K562 (cell line): Measurements from ENCODE around the gene ZNF747. TPM values are rescaled to one million over a fixed set of nuclear protein-coding genes. Genes with fewer than 3 reads are reported as not detected.

Source experiments
- NBN ChIP-seq: fragments of 450-650 bp; IDR thresholded peaks from 2 replicates; pipeline ENCODE4 v1.6.1; 2016; ENCODE audit warnings: low read depth, mild to moderate bottlenecking
- PRMT5 ChIP-seq: sonication (generic); formaldehyde crosslinking; IDR thresholded peaks from 2 replicates; pipeline ENCODE4 v1.5.0; 2020; ENCODE audit warnings: missing genetic modification reagents
- RNF2 ChIP-seq: sonication (generic); IDR thresholded peaks from 2 replicates; pipeline ENCODE4 v1.6.1; 2016
- YBX1 ChIP-seq: fragments of 450-650 bp; IDR thresholded peaks from 2 replicates; pipeline ENCODE4 v1.7.1; 2016; ENCODE audit warnings: mild to moderate bottlenecking
- ZNF282 ChIP-seq: sonication (generic); formaldehyde crosslinking; IDR thresholded peaks from 2 replicates; pipeline ENCODE4 v1.8.1; 2023; ENCODE audit warnings: missing genetic modification reagents
- ZNF518B ChIP-seq: fragments of 250-450 bp; sonication (Bioruptor Pico); IDR thresholded peaks from 2 replicates; pipeline ENCODE4 v1.5.0; 2021; ENCODE audit warnings: mild to moderate bottlenecking, moderate library complexity
- ZNF644 ChIP-seq: fragments of 200-800 bp; sonication (Bioruptor generic); IDR thresholded peaks from 2 replicates; pipeline ENCODE4 v1.6.1; 2016; ENCODE audit warnings: low read depth, missing genetic modification characterization, missing compliant biosample characterization
- polyA plus RNA-seq, 8 experiments: library from polyadenylated mRNA; depleted of rRNA in 4 of 8; stranded (reverse) in 5 of 8; unstranded in 3 of 8; fragments of >200 nt; fragmentation: Nextera tagmentation in 2 of 8; fragmentation: Illumina TruSeq in 1 of 8; extraction: Ambion mirVana in 2 of 8; extraction: Trizol in 1 of 8; gene quantifications; 2 replicates each; pipeline versions ENCODE4 v1.2.1 to v1.2.3, GENCODE V29; 2011 to 2014; ENCODE audit warnings: inconsistent platforms in 1 of 8, missing spikeins in 1 of 8
- total RNA-seq, 7 experiments: library from RNA; depleted of rRNA in 6 of 7; stranded (reverse); fragments of >200 nt in 6 of 7; fragmentation: Illumina TruSeq in 2 of 7; extraction: Trizol in 2 of 7; gene quantifications; 2 replicates each; pipeline versions ENCODE4 v1.2.1 to v1.2.3, GENCODE V29; 2011 to 2021; ENCODE audit warnings: low replicate concordance in 1 of 7
- TF ChIP-seq, protein P1 (sequence below): fragments of 250-450 bp; sonication (Bioruptor Pico); IDR thresholded peaks from 2 replicates; pipeline ENCODE4 v1.5.0; 2020; ENCODE audit warnings: mild to moderate bottlenecking, borderline replicate concordance

ZNF747 gene
- total and polyA plus RNA-seq, 9 of the 15 experiments (the other 6 are each of a cell fraction or from before 2014, with no cell fraction given), result 0.14 to 3.3 (median 1.5) TPM

DNA sequence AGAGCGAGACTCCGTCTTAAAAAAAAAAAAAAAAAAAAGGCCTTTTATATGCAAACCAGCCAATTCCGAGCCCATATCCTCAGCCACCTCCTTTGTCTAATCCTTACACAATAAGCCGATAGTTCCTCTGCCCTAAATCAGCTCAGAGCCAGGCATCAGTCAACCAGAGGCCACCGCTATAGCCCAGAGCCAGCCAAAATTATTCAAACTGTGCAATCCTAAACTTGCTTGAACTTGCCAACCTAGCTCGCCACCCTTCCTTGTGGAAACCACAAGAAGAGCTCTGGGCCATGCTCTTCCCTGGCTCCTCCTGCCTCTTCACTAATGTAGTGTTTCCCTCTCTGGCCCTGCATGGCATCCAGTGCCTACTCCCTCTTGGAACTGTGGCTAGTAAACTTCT lies 44.4 kb downstream of the ZNF747 start (continued):
- TF ChIP-seq ZNF518B (CRISPR knock-in tag) (no peak), YBX1 (no peak), RNF2 (no peak), ZNF644 (tag) (no peak), NBN (no peak), ZNF282 (CRISPR knock-in tag) (no peak), PRMT5 (CRISPR knock-in tag) (no peak)
- TF ChIP-seq, protein P1, sequence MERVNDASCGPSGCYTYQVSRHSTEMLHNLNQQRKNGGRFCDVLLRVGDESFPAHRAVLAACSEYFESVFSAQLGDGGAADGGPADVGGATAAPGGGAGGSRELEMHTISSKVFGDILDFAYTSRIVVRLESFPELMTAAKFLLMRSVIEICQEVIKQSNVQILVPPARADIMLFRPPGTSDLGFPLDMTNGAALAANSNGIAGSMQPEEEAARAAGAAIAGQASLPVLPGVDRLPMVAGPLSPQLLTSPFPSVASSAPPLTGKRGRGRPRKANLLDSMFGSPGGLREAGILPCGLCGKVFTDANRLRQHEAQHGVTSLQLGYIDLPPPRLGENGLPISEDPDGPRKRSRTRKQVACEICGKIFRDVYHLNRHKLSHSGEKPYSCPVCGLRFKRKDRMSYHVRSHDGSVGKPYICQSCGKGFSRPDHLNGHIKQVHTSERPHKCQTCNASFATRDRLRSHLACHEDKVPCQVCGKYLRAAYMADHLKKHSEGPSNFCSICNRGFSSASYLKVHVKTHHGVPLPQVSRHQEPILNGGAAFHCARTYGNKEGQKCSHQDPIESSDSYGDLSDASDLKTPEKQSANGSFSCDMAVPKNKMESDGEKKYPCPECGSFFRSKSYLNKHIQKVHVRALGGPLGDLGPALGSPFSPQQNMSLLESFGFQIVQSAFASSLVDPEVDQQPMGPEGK, result no peak
- TF ChIP-seq, all 486 proteins: peak for 0
